Suprapubic skin (tissue), 4 donors: ENCODE data around the gene MCTP1. TPM values are rescaled to one million over a fixed set of nuclear protein-coding genes. Genes with fewer than 3 reads are reported as not detected.

Experiments used
- DNase-seq, 2 donors: peaks; one replicate each; pipeline ENCODE4 v3.0.0-alpha.2; 2019; ENCODE audit warnings: low spot score in 2 of 2
- H3K27ac ChIP-seq: fragments of 200-600 bp; sonication (generic); one replicate; pipeline ENCODE4 v1.5.1; 2019
- H3K27me3 ChIP-seq: fragments of 200-600 bp; sonication (generic); one replicate; pipeline ENCODE4 v1.5.1; 2019
- H3K36me3 ChIP-seq: fragments of 200-600 bp; sonication (generic); one replicate; pipeline ENCODE4 v1.5.1; 2019
- H3K4me1 ChIP-seq: fragments of 200-600 bp; sonication (generic); one replicate; pipeline ENCODE4 v1.5.1; 2019
- H3K4me3 ChIP-seq: fragments of 200-600 bp; sonication (generic); one replicate; pipeline ENCODE4 v1.5.1; 2019; ENCODE audit warnings: mild to moderate bottlenecking
- H3K9me3 ChIP-seq: fragments of 200-600 bp; sonication (generic); one replicate; pipeline ENCODE4 v1.5.1; 2019
- CTCF ChIP-seq, 2 donors: fragments of 200-600 bp in 1 of 2; fragments of 450-650 bp in 1 of 2; sonication (generic) in 1 of 2; IDR thresholded peaks; one replicate each; pipeline ENCODE4 v1.5.1; 2016 to 2019; ENCODE audit warnings: antibody characterized with exemption in 2 of 2, mild to moderate bottlenecking in 1 of 2, moderate library complexity in 1 of 2
- EP300 ChIP-seq: sonication (generic); formaldehyde crosslinking; IDR thresholded peaks from one replicate; pipeline ENCODE4 v1.6.1; 2017; ENCODE audit warnings: antibody characterized with exemption
- POLR2A ChIP-seq, 2 donors: fragments of 450-650 bp; IDR thresholded peaks; one replicate each; pipeline ENCODE4 v1.6.1; 2017; ENCODE audit warnings: antibody characterized with exemption in 2 of 2, mild to moderate bottlenecking in 2 of 2, moderate library complexity in 2 of 2
- POLR2AphosphoS5 ChIP-seq, 3 donors: sonication (generic); formaldehyde crosslinking; IDR thresholded peaks; one replicate each; pipeline ENCODE4 v1.6.1; 2017; ENCODE audit warnings: antibody characterized with exemption in 3 of 3
- WGBS: methylation state at CpG from one replicate; pipeline ENCODE4 v1.1.5; 2018; 5-methylcytosine and 5-hydroxymethylcytosine counted together
- total RNA-seq, 4 donors: library from RNA; depleted of rRNA; stranded (reverse); fragments of >200 nt; gene quantifications; one replicate each; pipeline ENCODE4 v1.1.0, GENCODE V29; 2016

The MCTP1 gene
- total RNA-seq, 4 donors from 2014 or later: 5.0 to 19.1 (median 10.6) TPM

- 78% methylated on average over 3 of the region's 3 CpGs for WGBS
- Histone ChIP-seq H3K4me3 (no peak overlapping the region), H3K27ac (no peak overlapping the region), H3K27me3 (no peaks in the 10 kb centered on the region), H3K4me1 (no peaks in the 10 kb centered on the region), H3K36me3 (no peaks in the 10 kb centered on the region), H3K9me3 (no peaks in the 10 kb centered on the region)
- DNase-seq: no peak
- TF ChIP-seq EP300 (no peak), POLR2A (IDR thresholded peaks at IDR 0.05) (no peak), CTCF (IDR thresholded peaks at IDR 0.05) (no peak), POLR2AphosphoS5 (IDR thresholded peaks at IDR 0.05) (no peak)
These were observed 373.6 kb downstream of the MCTP1 start for GRCh38 chr5:94911276-94911675.

- H3K4me3 ChIP-seq: no peak overlapping the region
- no peak overlapping the region for H3K27ac ChIP-seq
- TF ChIP-seq POLR2AphosphoS5 (IDR thresholded peaks at IDR 0.05) (no peak), CTCF (IDR thresholded peaks at IDR 0.05) (no peak), EP300 (no peak), POLR2A (IDR thresholded peaks at IDR 0.05) (no peak)
- no peaks in the 10 kb centered on the region for H3K36me3 ChIP-seq
- no peak for DNase-seq
- H3K27me3 ChIP-seq: no peaks in the 10 kb centered on the region
- H3K4me1 ChIP-seq: no peaks in the 10 kb centered on the region
- H3K9me3 ChIP-seq: no peaks in the 10 kb centered on the region
These were observed 374.2 kb downstream of the MCTP1 start for GRCh38 chr5:94910721-94911120.

DNA sequence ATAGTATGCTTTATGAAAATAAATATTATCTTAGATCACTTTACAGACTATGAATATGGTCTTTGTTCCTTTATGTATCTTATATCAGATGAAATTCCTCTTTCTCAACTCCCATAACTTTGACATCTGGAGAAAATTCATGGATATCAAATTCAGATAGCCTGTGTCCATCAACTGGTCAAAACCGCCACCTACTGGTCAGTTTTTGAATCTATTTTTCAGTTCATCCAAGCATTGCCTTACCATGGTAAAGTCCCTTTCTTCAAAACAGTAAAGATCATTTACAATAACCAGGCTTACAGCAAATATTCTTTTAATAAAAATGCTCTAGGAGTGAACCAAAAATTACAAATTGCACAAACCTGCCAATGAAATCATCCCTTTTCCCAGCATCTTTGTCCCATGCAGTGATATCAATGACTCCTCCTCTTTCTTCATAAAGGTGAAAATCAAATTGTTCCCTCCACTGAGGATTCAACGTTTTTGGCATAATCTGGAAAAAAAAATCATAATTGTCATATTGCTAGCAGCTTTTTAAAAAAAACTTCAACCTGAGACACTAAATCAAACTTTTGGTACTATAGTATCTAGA lies 375.9 kb downstream of the MCTP1 start:
- Histone ChIP-seq H3K27me3 (no peaks in the 10 kb centered on the region), H3K4me1 (no peaks in the 10 kb centered on the region), H3K36me3 (peaks cover 3% of the 10 kb centered on the region), H3K27ac (no peak overlapping the region), H3K9me3 (no peaks in the 10 kb centered on the region), H3K4me3 (no peak overlapping the region)
- TF ChIP-seq CTCF (IDR thresholded peaks at IDR 0.05) (no peak), POLR2A (IDR thresholded peaks at IDR 0.05) (no peak), EP300 (no peak), POLR2AphosphoS5 (IDR thresholded peaks at IDR 0.05) (no peak)
- 33% methylated on average over 2 of the region's 2 CpGs for WGBS
- no peak for DNase-seq

DNA sequence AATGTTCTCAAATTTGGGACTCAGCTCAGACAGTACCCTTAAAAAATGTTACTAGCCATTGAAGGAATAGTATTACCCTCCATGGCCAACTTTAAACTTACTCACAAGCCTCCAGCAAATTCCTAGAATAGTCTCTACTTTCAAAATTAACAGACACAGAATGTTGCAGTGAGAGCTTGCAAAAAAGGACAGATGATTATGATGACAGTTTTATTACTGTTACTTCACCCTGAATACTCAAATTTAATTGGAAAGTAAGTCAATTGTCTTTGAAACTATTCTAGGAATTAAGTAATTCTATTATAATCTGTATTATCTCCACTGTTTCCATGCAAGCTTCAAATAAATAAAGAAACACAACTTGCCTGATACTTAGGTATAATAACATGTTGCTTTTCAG lies 378.1 kb downstream of the MCTP1 start:
- no peak for TF ChIP-seq POLR2AphosphoS5 (IDR thresholded peaks at IDR 0.05)
- TF ChIP-seq CTCF (IDR thresholded peaks at IDR 0.05): no peak
- TF ChIP-seq EP300: no peak
- TF ChIP-seq POLR2A (IDR thresholded peaks at IDR 0.05): no peak
- Histone ChIP-seq H3K4me1 (no peaks in the 10 kb centered on the region), H3K36me3 (peaks cover 3% of the 10 kb centered on the region)

DNA sequence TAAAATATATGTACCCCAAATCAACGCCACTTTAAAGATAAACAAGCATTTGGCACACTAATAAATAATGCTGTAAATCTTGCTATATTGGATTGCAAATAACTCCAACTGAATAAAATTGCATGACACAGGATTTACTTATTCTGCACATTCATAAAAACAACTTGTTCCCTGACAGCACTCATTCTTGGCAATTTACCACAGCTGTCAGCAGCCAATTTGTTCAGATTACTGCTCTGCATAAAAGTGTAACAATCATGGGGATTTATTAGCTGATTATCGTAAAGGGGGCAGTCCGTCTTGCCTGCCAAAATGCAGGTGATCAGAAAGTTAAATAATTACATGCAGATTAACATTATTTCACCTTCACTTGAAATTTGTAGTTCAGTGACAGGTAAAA lies 381.2 kb downstream of the MCTP1 start:
- no peaks in the 10 kb centered on the region for H3K27me3 ChIP-seq
- no peak overlapping the region for H3K4me3 ChIP-seq
- H3K27ac ChIP-seq: no peak overlapping the region
- no peak for TF ChIP-seq EP300
- TF ChIP-seq POLR2A (IDR thresholded peaks at IDR 0.05): no peak
- TF ChIP-seq CTCF (IDR thresholded peaks at IDR 0.05): no peak
- no peak for TF ChIP-seq POLR2AphosphoS5 (IDR thresholded peaks at IDR 0.05)
- DNase-seq: no peak
- no peaks in the 10 kb centered on the region for H3K4me1 ChIP-seq
- peaks cover 3% of the 10 kb centered on the region for H3K36me3 ChIP-seq
- no peaks in the 10 kb centered on the region for H3K9me3 ChIP-seq
- 43% methylated on average over 3 of the region's 3 CpGs for WGBS

More for the DNA sequence above, 378.1 kb downstream of the MCTP1 start:
- no peak for DNase-seq
- H3K4me3 ChIP-seq: no peak overlapping the region
- H3K27me3 ChIP-seq: no peaks in the 10 kb centered on the region
- H3K9me3 ChIP-seq: no peaks in the 10 kb centered on the region
- no peak overlapping the region for H3K27ac ChIP-seq
